ENCODE results near the gene FOXQ1.

FOXQ1 gene

DNA sequence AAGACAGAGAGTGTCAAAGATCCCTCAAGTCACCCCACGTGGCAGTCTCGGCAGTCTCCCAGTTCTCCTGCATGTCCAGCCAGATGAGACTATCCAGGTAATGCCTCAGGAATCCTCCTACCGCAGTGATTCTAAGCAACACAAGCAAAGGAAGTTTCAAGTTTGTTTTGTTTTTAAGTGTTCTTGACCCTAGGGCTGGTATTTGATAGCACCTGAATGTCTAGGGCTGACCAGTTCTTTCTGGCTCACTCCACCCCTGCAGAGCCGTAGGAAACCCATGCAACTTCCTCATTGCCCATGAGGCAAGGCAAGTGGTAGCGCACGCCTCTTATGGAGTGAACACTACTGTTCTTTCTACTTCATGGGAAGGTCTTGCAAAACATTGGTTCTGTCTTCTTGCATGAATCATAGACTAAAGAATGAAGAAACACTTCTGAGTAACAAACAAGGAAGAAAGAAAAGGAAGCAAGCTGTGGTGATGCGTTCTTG is 24.8 kb upstream of the FOXQ1 start:
- Histone ChIP-seq H3K27ac (no peak overlapping the region), H3K27me3 (replicated peaks) (no peaks in the 10 kb centered on the region), H3K36me3 (replicated peaks) (no peaks in the 10 kb centered on the region), H3K4me3 (ENCODE audit: low read depth, low read length) (no peak overlapping the region)
- peak; percentile 31 for DNase-seq
- TF ChIP-seq CTCF (IDR thresholded peaks at IDR 0.05; ENCODE audit: low read depth, low read length, missing control alignments), result no peak
- in situ Hi-C loops (cut with HindIII; ENCODE audit: low pct_ligation_motif_present, low sequenced_read_pairs), result no loop called here

- in situ Hi-C loops (cut with HindIII; ENCODE audit: low pct_ligation_motif_present, low sequenced_read_pairs), result no loop called here
- no peak overlapping the region for H3K27ac ChIP-seq
- no peak for TF ChIP-seq CTCF (IDR thresholded peaks at IDR 0.05; ENCODE audit: low read depth, low read length, missing control alignments)
- no peak overlapping the region for H3K4me3 ChIP-seq (ENCODE audit: low read depth, low read length)
- no peak for DNase-seq
- no peaks in the 10 kb centered on the region for H3K36me3 ChIP-seq (replicated peaks)
- no peaks in the 10 kb centered on the region for H3K27me3 ChIP-seq (replicated peaks)
Observed at GRCh38 chr6:1290086-1290485, 21.8 kb upstream of the FOXQ1 start.

DNA sequence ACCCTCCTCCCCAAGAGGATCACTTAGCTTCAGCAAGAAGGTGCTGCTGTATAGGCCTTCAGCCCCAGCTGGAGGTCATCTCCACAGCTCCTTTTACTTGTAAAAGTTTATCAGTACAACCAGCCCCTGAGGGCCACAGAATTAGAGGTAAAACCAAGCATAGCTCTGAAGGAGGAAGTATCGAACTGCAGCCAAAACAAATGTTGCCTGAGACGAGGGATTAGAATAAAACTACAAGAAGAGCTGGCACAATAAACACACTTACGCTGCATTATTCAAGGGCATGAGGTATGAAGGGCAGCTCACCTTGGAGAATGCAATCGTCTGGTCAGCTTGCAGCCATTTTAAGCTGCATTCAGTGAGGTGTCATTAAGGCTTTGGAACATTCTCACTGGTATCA is 21.1 kb upstream of the FOXQ1 start:
- Histone ChIP-seq H3K36me3 (replicated peaks) (no peaks in the 10 kb centered on the region), H3K27ac (no peak overlapping the region), H3K27me3 (replicated peaks) (no peaks in the 10 kb centered on the region), H3K4me3 (ENCODE audit: low read depth, low read length) (no peak overlapping the region)
- in situ Hi-C loops (cut with HindIII; ENCODE audit: low pct_ligation_motif_present, low sequenced_read_pairs), result no loop called here
- TF ChIP-seq CTCF (IDR thresholded peaks at IDR 0.05; ENCODE audit: low read depth, low read length, missing control alignments), result no peak
- no peak for DNase-seq

DNA sequence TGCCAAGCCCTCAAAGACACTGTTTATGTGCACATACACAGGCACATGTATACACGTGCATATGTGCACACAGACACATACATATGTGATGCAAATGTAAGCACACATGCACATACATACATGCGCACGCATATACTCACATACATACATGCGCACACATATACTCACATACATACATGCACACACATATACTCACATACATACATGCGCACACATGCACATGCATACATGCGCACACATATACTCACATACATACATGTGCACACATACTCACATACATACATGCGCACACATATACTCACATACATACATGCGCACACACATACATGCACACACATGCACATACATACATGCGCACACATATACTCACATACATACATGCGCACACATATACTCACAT is 20.5 kb upstream of the FOXQ1 start:
- in situ Hi-C loops (cut with HindIII; ENCODE audit: low pct_ligation_motif_present, low sequenced_read_pairs), result no loop called here
- no peak for DNase-seq
- no peak overlapping the region for H3K27ac ChIP-seq
- H3K4me3 ChIP-seq (ENCODE audit: low read depth, low read length), result no peak overlapping the region
- no peaks in the 10 kb centered on the region for H3K36me3 ChIP-seq (replicated peaks)
- no peaks in the 10 kb centered on the region for H3K27me3 ChIP-seq (replicated peaks)
- no peak for TF ChIP-seq CTCF (IDR thresholded peaks at IDR 0.05; ENCODE audit: low read depth, low read length, missing control alignments)

DNA sequence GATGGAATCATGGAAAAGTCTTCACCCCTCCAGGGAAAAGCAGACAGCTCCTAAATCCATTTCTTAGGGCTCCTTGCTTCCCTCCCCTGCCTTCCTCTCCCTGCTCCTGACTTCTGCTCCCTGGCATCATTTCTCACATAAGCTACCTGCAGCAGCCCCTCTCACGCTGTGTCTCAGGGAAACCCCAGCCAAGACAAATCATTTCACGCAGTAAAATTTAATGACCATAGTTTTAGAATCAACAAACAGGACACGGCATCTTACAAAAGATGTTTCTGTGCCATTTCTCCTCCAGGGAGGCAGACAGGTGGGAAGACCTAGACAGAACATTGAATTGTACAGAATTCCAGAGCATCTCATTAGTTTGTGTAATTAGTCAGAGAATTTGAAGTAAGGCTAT is 16.5 kb upstream of the FOXQ1 start:
- Histone ChIP-seq H3K27ac (no peak overlapping the region), H3K36me3 (replicated peaks) (no peaks in the 10 kb centered on the region), H3K27me3 (replicated peaks) (no peaks in the 10 kb centered on the region), H3K4me3 (ENCODE audit: low read depth, low read length) (no peak overlapping the region)
- DNase-seq, result no peak
- in situ Hi-C loops (cut with HindIII; ENCODE audit: low pct_ligation_motif_present, low sequenced_read_pairs), result no loop called here
- TF ChIP-seq CTCF (IDR thresholded peaks at IDR 0.05; ENCODE audit: low read depth, low read length, missing control alignments), result no peak

- Histone ChIP-seq H3K4me3 (ENCODE audit: low read depth, low read length) (no peak overlapping the region), H3K27ac (no peak overlapping the region), H3K36me3 (replicated peaks) (no peaks in the 10 kb centered on the region), H3K27me3 (replicated peaks) (no peaks in the 10 kb centered on the region)
- no peak for DNase-seq
- TF ChIP-seq CTCF (IDR thresholded peaks at IDR 0.05; ENCODE audit: low read depth, low read length, missing control alignments), result no peak
- in situ Hi-C loops (cut with HindIII; ENCODE audit: low pct_ligation_motif_present, low sequenced_read_pairs), result no loop called here
Observed at GRCh38 chr6:1296079-1296478, 15.8 kb upstream of the FOXQ1 start.
